HG02840 (cell line): ENCODE measurements around the gene SLX9.

Source experiments
- ATAC-seq: cut with Tn5 transposase; IDR thresholded peaks from one replicate; pipeline ENCODE4 v1.9.1; 2021; ENCODE audit warnings: mild to moderate bottlenecking, moderate library complexity, moderate number of reproducible peaks; ENCODE audit not compliant: unreplicated experiment, low FRiP score

Gene SLX9

GRCh38 chr21:44913425-44914175 lies 26.2 kb upstream of the SLX9 start:
- ATAC-seq: no peak

GRCh38 chr21:44914176-44914874 lies 25.5 kb upstream of the SLX9 start:
- no peak for ATAC-seq

DNA sequence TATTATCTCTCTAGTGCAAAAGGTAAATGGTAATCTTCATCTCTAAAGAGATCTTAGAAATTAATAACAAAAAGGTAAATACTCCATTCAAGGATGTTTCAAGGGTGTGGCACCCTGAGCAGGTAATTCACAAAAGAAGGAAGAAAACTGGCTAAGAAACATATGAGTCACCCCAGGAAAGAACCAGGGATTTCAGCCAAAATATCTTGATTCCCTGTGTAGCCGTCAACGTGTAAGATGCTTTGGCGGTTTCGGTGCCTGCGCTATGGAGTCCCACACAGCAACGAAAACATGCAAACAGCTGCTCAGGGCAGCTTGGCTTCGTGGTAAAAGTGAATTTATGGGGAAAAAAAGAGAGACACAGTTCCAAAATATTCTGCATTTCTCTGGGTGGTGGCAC lies 22.9 kb upstream of the SLX9 start:
- ATAC-seq: no peak

DNA sequence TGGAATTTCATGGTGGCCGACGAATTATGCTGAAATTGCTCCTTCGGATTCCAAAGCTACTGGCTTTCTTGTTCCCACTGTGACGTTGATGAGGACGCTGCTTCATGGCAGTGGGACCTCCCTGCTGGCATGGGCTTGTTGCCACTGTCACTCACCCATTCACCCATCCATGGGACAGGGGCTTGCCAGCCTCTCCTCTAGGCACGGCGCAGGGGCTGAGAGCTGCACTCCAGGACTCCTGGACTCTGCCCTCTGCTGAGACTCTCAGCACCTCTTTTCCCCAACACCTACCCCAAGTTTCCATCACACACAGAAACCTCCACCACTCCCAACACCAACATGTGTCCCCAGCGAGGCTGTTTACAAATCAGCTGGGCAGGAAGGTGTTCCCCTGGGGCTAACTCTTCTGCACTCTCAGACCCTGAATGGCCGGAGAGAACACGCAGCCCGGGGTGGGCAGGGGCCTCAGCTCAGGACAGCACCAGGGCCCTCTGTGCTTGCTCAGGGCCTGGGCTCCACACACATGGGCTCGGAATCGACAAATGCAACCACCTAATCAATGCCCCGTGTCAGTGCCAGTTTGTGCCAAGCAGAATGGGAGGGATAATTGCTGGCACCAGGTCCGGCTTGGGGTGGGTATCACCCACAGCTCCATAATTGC lies 22.3 kb upstream of the SLX9 start:
- ATAC-seq: no peak

DNA sequence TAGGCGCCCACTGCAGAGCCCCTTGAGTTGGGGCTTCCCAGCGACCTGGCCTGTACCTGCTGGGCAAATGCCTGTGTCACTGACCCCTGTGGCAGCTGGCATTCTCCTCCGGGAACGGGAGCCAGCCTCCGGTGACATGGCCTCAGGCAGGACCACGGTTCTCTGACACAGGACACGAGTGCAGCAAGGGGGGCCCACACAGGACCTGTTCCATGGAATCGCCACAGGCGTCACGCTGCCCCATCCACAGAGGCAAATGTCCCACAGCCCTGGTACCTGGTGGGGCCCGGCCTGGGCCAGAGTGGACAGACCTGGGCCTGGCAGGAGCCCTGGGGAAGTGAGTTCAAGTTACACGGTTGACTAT lies 21.7 kb upstream of the SLX9 start:
- ATAC-seq: no peak

GRCh38 chr21:44918581-44919033 lies 21.2 kb upstream of the SLX9 start:
- no peak for ATAC-seq

- no peak for ATAC-seq
Observed at GRCh38 chr21:44919111-44919912, 20.5 kb upstream of the SLX9 start.

DNA sequence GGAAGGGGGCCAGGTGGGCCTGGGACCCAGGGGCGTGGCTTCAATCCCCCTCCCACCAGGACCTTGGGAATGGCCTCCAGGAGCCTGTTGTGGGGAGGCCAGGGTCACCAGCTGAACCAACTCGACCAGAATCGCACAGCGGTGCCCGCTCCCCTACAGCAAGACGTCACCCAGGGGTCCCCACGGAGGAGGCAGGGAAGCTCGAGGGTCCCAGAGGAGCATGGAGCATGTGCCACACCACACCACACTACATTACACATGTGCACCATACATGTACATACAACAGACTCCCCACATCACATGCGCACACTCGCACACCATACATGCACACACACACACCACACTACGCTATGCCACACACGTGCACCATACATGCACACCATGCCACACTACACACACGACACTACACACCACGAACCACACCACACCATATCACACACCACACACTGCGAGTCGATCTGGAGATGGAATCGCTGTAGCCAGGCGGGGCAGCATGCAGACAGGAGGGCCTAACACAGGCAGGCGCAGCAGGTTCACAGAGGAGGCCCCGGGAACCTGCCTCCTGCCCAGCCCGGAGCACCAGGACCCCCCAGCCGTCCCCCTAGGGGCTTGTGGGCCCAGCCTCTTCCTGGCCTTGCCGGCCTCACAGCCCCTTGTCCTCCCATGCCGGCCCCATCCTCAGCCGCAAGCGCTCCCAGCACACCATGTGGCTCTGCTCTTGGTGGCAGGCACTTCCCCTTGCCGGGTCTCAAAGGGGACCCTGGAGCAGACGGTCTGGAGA lies 19.7 kb upstream of the SLX9 start:
- no peak for ATAC-seq

DNA sequence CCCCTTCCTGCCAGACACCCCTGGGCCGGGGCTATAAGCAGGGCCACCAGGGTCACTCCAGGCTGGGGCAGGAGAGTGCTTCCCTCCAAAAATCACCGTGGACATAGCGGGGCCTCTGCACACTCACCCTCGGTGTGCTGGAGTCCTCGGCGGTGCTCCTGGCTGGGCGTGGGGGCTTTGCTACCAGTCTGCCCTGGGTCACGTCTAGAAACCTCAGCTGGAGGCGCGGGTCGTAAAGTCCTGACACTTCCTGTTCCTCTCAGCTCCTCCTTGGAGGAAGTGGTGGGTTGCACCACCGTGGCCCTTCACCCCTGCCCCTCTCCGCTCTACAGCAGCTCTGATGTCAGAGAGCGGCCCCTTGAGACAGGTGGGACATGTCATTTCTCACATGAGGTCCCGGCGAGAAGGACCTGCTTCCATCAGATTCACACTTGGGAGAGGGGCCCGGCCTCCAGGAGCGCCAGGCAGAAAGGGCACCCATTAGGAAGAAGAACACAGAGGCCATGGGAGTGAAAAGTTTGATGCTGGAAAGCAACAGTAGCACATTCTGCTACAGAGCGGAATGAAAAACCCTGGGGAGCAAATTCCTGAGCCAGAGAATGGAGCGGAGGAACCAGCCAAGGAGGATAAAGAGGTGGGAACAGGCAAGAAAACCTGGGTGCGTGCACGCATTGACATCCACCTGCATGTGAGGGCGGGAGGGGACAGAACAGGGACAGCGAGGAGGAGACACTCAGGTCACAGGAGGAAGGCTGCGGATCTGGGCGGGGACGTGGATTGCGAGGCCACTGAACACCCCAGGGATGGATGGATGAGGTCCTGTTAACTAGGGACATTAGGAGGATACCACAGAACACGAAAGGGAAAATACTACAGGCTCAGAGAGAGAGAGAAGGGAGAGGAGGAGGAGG lies 18.9 kb upstream of the SLX9 start, which contains the start of gene ITGB2:
Gene ITGB2 (minus strand): TSS at position 206 of the 911 bp plus-strand sequence. CDS start 10,117 bp downstream, outside the sequence.
- ATAC-seq: no peak

GRCh38 chr21:44921928-44922327 lies 17.9 kb upstream of the SLX9 start:
- ATAC-seq: no peak

DNA sequence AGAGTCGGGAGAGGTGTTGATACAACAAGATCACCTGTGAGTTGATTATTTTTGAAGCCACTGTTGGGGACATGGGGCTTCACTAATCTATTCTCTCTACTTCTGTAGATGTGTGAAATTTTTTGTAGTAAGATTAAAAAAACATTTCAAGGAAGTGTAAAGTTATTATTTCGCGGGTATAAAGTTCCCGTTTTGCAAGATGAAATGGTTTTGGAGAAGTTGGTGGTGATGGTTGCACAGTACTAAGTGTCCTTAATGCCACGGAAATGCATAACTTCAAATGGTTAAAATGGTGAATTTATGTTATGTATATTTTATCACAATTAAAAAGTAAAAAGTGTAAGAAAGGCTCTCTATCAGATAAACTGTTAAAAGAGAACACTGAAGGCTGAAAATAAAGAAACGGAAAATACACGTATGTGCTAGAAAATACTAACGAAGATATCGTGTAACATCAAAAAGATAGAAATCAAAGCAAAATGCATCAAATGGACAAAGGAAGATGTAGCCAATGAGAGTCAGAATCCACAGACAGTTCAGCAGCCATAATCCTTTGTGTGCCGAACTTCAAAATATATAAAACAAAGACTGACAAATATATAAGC lies 16.2 kb upstream of the SLX9 start:
- ATAC-seq: no peak

GRCh38 chr21:44924606-44925377 lies 15.0 kb upstream of the SLX9 start:
- no peak for ATAC-seq

GRCh38 chr21:44925378-44925755 lies 14.5 kb upstream of the SLX9 start:
- ATAC-seq: no peak

- no peak for ATAC-seq
Observed at GRCh38 chr21:44926331-44927101, 13.3 kb upstream of the SLX9 start.

GRCh38 chr21:44927259-44927586 lies 12.6 kb upstream of the SLX9 start:
- no peak for ATAC-seq

GRCh38 chr21:44927587-44928461 lies 12.0 kb upstream of the SLX9 start:
- no peak for ATAC-seq
